KBM-7 (cell line): Measurements from ENCODE around the gene ZNF518A.

Experiments used
- DNase-seq: peaks from one replicate; pipeline ENCODE4 v3.0.0-alpha.2; 2015
- in situ Hi-C: fragments of 300-500 bp; cut with MboI; formaldehyde crosslinking; loops from 2 replicates; pipeline ENCODE4 v1.14.3; 2020; ENCODE audit warnings: low sequenced_read_pairs, low pct_unique_long_range_greater_than_20kb, mixed read lengths

The ZNF518A gene, protein sequence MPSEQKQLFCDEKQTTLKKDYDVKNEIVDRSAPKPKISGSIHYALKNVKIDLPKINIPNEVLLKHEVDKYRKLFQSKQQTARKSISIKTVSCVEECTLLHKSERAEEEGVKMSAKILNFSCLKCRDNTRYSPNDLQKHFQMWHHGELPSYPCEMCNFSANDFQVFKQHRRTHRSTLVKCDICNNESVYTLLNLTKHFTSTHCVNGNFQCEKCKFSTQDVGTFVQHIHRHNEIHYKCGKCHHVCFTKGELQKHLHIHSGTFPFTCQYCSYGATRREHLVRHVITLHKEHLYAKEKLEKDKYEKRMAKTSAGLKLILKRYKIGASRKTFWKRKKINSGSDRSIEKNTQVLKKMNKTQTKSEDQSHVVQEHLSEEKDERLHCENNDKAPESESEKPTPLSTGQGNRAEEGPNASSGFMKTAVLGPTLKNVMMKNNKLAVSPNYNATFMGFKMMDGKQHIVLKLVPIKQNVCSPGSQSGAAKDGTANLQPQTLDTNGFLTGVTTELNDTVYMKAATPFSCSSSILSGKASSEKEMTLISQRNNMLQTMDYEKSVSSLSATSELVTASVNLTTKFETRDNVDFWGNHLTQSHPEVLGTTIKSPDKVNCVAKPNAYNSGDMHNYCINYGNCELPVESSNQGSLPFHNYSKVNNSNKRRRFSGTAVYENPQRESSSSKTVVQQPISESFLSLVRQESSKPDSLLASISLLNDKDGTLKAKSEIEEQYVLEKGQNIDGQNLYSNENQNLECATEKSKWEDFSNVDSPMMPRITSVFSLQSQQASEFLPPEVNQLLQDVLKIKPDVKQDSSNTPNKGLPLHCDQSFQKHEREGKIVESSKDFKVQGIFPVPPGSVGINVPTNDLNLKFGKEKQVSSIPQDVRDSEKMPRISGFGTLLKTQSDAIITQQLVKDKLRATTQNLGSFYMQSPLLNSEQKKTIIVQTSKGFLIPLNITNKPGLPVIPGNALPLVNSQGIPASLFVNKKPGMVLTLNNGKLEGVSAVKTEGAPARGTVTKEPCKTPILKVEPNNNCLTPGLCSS (N-terminal part only)

DNA sequence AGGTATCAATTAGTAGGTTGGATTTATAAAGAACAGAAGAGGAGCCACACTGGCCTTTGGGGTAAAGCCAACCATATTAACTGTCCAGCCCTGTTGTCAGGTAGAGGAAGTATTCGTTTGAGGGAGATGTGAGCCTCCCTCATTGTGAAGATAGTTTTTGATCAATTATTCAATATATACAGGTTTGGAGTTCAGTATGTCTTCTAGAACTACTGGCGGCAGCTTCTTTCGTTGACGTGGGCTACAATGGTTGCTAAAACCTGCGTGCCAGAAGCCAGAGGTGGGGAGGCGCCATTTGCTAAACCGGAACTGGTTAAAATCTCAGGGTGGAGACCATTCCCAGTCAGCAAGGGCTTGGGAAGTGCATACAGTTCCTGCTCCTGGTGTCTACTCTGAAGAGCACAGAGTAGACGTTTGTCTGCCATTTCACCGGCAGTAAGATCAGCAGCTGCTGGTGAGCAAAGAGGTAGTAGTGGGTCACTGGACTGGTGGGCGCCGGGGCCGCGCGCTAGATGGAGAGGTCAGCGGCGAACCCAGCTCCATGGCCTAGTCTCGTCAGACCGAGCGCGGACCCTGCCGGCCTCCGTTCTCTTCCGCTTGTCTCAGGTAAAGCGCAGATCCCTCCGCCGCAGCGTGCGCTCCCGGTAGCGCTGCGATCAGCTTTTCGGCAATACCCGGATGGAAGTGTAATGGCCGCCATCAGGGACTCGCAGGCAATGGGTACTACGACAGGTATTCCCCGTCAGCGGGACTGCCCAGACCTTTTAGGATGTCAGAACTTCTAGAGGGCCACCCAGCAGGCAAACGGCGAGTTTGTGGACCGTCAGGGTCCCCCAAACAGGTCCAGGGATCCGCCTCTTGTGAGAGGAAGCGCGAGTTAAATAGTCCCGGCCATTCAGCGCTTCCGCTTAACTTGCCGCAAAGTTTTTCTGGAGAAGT, at the start of gene ZNF518A:
Gene ZNF518A, plus strand, starts transcription at position 911 of the 939 bp plus-strand sequence. CDS start 26,026 bp downstream, outside the sequence.
- peak; percentile 96 for DNase-seq
- in situ Hi-C loops, result no loop called here

DNA sequence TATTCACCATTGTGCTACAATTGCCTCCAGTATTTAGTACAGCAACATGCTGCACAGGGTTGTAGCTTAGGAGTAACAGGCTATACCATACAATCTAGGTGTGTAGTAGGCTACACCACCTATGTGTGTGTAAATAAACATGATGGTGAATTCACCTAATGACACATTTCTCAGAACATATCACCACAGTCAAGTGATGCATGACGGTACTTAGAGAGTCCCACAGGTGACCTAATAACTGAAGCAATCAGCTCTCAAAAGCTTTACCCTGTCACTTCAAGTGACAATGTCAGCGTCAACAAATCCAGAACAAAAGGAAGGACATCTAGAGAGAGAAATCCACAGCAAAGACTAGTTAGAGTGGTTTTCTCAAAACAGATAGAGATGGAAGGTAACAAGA, 47.9 kb upstream of the ZNF518A start:
- in situ Hi-C loops, result no loop called here
- DNase-seq, result no peak

DNA sequence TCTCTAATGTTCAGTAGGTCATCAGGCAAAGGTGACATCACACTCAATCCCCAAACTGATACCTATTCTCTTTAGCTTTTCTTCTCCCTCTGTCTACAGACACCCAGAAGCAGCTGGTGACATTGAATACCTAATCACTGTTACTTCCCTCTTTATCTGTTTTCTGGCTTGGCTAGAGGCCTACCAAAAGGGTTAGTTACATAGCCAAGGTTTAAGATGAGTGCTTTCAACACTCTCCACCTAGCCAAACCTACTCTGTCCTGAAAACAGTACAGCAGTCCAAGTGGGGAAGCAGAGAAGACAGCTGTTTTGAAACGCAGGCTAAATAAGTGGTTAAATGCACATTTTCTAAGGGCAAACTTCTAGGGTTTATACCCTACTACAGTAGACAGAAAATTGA, 47.3 kb upstream of the ZNF518A start:
- DNase-seq, result no peak
- in situ Hi-C loops, result no loop called here

DNA sequence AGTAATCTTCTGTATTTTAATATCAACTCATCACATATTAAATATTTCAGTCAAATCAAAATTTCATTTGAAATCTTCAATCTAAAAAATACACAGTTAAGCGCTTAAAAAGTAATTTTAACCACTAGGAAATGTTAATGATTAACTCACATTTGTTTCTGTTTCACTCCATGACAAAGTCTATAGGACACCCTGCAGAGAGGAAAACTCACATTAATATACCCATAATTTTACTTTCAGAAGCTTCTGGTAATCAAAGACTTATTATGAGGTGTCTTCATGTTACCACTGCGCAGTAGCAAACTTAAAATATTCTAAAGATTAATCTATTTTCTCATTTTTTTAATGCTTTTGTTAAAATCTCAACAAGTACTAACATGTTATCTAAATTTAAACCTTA, 41.0 kb upstream of the ZNF518A start:
- DNase-seq, result no peak
- in situ Hi-C loops, result no loop called here

DNA sequence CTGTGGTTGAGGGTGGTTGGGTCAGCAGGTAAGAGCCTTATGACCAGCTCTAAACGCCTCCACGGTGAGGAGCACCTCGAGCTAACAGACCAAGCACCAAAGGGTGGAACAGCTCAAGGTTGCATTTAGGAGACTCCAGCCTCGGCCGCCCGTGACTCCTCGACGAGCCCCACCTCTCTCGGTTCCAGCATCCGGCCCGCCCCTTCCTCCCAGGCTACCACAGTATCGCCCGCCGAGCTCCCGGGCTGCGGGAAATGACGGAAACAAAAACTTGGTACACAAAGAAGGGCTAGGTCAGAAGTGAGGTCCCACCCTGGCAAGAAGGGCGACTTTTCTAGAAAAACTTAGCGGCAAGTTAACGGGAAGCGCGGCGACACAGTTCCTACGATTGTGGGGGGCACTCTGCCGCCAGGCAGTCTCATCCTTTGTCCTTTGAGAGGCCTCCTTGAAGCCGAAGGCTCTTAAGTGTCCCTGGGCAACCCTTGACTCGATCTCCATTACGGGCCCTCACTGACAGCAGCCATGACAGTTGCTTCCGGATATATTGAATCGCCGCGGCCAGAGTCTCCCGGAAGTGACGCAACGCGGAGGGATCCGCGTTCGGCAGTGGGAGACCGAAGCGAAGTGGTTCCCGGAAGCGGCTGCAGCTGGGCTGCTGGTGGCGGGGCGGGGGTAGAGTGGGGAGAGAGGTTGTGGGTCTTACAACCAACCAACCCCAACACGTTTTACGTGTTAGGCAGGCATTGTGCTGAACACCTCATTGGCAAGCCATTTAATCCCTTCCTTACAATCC, 40.2 kb upstream of the ZNF518A start:
- DNase-seq, result no peak
- in situ Hi-C loops, result no loop called here

DNA sequence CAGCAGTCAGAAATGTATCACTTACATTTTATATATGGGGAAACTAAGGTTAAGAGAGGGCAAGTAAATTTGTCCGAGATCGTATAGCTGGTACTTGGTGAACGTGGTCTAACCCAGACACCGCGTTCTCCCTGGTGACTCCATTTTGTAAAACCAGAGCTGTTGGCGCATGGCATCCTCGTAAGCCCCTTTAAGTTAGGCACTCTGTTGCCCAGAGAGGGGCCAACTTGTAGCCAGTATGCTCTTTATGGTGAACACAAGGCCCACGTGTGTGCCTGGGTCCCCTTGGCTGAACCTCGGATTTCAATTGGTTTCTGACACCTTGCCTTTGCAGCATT, 39.7 kb upstream of the ZNF518A start:
- no peak for DNase-seq
- in situ Hi-C loops, result no loop called here

DNA sequence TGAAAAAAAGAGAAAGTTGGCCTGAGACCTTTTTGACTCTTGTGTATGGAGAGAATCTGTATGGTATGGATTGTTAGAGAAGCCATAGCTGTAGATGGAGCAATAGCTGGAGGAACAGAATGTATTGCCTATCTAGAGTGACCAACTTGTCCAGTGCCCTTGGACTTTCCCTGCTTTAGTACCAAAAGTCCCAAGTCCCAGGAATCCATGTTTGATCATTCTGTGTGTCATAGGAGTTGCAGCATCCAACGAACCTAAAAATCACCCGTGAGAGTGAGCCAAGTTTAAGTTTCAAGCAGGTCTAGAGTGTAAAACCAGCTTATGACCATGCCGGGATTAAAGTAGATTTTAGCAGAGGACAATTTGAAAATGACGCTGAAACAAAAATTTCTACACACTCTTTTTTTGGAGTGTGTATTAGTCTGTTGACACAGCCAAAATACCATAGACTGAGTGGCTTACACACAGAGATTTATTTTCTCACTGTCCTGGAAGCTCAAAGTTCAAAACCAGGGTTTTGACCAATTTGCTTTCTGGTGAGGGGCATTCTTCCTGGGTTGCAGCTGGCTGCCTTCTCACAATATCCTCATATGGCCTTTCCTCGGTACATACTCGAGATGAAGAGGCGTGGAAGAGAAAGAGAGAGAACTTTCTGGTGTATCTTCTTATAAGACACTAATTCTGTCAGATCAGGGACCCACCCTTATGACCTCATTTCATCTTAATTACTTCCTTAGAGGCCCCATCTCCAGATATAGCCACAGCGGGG, 36.9 kb upstream of the ZNF518A start:
- DNase-seq, result peak; percentile 11
- in situ Hi-C loops, result no loop called here

DNA sequence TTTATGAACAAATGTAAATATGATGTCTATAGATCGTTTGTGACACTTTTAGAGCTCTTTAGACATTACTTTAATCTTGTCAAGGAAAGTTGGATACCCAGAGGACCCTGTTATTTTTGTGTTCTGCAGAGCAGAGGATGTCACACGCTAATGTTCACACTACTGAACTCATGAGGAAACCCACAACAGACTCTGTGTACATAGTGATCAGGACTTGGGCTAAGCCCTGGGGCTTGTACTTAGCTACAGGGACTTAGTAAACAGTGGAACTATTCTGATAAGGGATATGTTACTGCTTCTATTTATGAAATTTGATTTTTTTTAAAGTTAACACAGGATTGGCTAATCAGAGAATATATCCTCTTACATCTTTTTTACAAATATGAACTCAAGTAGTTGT, 36.1 kb upstream of the ZNF518A start:
- in situ Hi-C loops, result no loop called here

DNA sequence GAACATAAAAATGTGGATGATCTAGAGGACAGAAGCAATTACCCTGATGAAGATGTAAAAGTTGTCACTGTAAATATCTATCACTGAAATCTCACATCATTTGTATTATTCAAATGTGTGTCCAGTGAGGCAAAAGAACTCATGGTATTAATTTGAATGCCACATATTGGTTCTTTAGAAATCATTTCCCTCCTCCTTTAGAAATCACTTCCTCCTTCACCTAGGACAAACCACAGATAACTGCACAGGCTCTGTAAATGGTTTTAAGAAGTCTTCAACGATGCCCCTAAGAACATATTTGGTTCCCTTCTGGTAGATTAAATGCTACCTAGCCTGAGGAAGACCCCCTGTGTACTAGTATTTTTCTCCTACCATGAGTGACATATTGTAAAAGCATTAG, 33.1 kb upstream of the ZNF518A start:
- in situ Hi-C loops, result no loop called here
- peak; percentile 12 for DNase-seq

More for the DNA sequence above, 36.1 kb upstream of the ZNF518A start:
- no peak for DNase-seq

DNA sequence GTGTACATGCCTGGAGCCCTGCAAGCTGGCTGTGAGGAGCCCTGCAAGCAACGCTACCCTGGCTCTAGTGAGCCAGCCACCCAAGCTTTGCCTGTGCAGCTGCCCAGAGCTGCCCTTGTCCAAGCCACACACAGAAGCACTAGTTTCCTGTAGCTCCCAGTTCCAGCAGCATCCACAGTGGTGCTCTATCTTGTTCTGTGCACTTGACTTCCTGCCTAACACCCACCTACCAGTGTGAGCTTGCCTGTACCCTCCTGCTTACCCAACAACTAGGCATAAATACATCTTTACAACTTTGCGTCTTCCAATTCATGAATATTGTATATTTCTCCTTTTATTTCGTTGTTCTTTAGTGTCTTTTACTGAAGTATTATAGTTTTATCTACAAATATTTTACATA, 32.2 kb upstream of the ZNF518A start:
- no peak for DNase-seq
- in situ Hi-C loops, result no loop called here

DNA sequence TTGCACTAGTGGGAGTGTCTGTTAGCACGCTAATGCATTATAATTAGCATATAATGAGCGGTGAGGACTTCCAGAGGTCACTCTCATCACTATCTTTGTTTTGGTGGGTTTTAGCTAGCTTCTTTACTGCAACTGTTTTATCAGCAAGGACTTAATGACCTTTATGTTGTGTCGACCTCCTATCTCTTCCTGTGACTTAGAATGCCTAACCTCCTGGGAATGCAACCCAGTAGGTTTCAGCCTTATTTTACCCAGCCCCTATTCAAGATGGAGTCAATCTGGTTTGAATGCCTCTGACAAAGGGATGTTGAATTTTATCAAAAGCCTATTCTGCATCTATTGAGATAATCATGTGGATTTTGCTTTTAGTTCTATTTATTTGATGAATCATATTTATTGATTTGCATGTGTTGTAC, 22.5 kb upstream of the ZNF518A start:
- DNase-seq, result no peak
- in situ Hi-C loops, result no loop called here

DNA sequence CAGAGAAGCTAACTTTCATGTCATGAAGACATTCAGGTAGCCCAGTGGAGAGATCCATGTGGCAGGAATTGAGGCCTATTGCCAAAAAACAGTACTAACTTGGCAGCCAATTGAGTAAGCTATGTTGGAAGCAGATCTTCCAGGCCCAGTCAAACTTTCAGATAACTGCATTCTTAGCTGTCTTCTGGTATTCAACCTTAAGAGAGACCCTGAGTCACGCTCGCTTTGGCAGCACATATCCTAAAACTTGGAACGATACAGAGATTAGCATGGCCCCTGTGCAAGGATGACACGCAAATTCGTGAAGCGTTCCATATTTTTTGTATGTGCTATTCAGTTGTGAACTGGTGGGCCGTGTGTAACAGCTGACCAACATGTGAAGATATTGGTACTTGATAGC, 17.6 kb upstream of the ZNF518A start:
- DNase-seq, result no peak
- in situ Hi-C loops, result no loop called here

DNA sequence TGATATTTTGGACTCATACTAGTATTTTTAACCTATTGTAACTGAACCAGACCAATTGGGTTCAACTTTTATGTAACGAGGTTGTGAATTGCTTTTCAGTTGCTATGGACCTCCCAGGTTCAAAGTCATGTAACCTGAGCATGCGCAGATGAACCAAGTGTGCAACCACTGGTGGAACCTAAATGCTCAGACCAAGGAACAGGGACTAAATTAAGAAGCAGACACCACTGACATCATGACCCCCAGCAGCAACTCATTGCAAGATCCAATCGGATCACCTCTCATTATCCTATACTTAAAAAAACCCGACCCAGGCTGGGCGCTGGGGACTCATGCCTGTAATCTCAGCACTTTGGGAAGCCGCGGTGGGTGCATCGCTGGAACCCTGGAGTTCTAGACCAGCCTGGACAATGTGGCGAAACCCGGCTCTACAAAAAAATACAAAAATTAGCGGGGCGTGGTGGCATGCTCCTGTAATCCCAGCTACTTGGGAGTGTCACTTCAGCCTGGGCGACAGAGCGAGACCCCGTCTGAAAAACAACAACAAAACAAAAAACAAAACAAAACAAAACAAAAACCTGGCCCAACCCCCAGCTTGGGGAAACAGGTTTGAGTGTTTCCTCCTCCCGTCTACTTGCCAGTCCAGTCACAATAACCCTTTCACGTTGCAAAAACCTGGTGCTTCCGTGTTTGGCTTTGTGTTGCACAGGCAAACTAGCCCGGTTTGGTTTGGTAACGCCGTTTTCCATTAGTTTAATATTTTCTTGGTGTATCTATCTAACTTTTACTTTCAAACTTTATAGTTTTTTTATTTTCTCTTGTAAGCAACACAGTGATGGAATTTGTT, 11.3 kb upstream of the ZNF518A start:
- in situ Hi-C loops, result no loop called here
- no peak for DNase-seq

DNA sequence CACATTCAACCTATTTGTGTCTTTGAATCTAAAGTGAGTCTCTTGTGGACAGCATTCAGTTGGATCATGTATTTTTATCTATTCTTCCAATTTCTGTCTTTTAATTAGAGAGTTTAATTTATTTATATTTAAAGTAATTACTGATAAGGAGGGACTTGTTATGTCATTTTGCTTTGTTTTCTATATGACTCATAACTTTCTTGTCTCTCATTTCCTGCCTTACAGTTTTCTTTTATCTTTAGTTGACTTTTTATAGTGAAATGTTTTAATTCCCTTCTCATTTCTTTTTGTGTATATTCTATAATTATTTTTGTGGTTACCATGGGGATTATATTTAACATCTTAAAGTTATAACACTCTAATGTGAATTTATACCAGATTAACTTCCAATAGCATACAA, 7.3 kb upstream of the ZNF518A start:
- DNase-seq, result no peak
- in situ Hi-C loops, result no loop called here

DNA sequence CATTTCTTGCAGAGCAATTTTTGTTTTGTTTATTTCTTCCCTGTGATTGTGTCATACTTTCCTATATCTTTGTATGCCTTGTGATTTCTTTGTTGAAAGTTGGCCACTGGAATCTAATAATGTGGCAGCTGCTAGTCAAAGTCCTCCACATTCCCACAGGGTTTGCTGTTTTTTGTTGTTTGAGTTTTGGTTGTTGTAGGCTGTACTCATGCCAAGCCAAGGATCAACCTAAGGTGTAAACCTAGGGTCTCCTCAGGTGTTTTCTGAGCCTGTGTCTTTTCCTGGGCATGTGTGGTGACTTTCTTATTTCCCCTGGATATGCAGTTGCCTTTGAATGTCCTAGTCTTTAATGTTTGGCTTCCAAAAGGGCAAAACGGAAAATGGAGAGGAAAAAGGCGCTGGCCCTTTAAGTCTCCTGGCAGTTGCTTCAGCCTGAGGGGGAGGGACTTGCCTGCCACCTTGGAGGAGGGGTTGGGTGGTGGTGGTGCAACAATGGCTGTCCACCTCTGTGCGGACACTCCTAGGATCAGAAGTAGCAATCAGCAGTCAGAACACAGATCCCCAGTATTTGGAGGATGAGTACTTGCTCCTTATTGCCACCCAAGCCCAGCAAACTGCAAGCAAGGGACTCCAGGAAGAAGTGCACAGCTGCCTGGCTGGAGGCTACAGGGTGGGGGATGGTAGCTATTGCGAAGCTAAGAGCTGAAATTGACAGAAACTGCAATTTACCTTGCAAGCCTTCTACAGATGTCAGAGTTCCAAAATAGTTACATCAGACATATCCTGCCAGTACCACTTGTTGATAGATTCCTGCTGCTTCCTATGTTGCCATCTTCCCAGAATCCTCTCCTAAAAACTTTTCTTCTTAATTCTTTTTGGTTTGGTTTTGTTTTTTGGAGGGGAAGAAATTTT, 5.6 kb upstream of the ZNF518A start:
- in situ Hi-C loops, result no loop called here

DNA sequence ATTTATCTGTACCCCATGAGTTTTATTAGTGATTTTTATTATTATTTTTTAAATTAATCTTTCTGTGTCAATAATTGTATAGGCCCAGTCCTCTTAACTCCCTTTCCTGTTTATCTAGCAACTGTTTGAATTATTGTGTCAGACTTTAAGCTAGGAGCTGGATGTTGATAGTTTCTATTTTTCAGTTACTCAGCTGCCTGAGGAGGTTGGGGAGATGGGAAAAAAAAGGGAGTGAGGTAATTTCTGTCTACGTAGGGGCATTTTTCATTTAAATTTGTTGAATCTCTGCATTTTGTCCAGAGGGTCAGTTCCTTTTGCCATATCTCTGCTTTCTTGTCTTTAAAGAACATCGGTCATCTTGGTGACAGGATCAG, 5.0 kb upstream of the ZNF518A start:
- DNase-seq, result no peak
- in situ Hi-C loops, result no loop called here

More for the DNA sequence above, 5.6 kb upstream of the ZNF518A start:
- peak; percentile 85 for DNase-seq
